Endometrium (tissue), 2 donors: ENCODE data around the gene CDHR1.

Experiments
- FAIRE-seq: peaks from 2 replicates; lab custom pipeline; 2012; peaks lifted over from hg19 to GRCh38; lab: Jason Lieb, UNC
- donor health status: control.
- donor health status: control.

The CDHR1 gene

DNA sequence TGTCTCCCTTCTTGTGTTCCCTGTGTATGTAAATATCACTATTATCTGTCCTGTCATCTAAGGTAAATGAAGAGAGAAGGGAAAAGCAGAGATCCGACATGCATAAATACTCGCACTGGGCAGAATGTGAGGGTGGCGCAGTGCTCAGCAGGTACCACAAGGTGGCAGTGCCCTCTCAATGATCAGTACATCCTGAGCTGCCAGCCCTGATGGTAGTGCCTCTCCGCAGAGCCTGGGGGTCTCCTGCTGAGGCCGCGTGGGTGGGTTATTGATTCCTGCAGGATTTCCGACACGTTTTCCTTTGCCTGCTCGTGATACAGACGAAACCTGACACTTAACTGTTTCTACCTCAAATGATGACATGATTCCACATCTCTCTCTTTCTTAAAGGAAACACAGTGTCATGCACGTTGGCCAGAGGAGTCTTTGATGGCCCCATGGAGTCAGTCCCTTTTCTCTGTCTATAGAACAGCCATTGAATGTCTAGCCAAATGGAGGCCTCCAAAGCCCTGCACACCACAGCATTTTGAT lies 70.3 kb downstream of the CDHR1 start:
- no peak for FAIRE-seq

DNA sequence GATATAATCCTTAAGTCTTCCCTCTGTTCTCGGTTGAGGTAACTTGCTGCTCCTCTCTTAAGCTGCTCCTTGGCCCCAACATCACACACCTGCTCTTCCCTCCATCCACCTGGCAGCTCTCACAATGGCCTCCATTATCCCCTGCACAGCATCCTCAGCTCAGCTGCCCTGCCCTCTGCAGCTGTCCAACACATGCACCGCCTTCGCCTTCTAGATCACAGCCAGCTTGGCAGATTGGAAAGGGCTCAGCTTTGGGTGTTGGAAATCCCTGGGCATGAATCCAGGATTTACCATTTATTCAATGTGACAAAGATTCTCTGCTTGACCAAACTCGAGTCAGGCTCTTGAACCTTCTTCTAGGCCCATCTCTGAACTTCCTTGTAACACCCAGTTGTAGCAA lies 71.1 kb downstream of the CDHR1 start:
- FAIRE-seq: no peak

DNA sequence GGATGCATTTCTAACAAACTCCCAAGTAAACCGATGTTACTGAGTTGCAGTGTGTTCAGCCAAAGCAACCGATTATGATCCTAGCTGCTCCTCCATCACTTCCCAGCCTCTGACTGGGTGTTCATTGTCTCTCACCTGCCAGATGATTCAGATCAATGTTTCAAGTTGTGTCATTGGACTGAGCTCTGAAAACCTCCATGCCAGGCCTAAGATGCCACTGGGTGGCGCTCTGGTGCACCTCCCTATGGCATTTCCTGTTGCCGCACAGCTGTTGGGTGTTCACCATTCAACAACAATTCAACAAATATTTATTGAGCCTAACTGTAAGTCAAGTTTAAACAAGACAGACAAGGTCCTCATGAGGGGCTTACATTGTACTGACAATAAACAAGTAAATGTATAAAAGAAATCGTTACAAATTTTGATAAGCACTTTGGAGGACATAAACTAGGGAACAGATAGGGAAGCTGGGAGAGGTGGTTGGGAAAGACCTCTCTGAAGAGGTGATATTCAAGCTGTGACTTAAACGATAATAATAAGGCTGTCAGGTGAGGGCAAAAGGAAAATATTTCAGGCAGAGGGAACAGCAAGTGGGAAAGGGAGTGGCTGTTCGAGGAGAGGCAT lies 73.3 kb downstream of the CDHR1 start:
- FAIRE-seq: no peak

DNA sequence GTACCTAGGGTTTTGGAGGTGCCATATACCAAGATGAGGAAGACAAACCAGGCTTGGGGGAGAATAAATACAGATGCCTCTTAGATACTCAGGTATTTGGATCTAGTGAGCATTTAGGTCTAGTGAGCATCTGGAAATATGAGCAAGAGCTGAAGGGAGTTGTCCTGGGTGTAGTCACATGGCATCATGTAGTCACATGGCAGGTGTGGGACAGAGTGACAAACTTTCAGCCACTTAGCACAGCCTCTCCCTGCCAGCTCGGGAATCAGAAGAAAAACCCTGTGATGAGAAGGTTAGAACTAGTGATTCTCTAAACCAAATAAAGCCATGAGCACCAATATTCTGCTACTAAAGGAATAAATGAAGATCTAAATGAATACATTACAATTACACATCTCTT lies 74.8 kb downstream of the CDHR1 start:
- FAIRE-seq: no peak
